SH-SY5Y (cell line): ENCODE measurements around the gene TSFM.

Experiments
- GATA2 ChIP-seq: IDR thresholded peaks from 2 replicates; pipeline ENCODE4 v1.6.1; 2011; ENCODE audit warnings: mild to moderate bottlenecking, low read depth, low read length
- GATA3 ChIP-seq: IDR thresholded peaks from 2 replicates; pipeline ENCODE4 v1.6.1; 2011; ENCODE audit warnings: low read depth, mild to moderate bottlenecking, low read length, moderate library complexity

DNA sequence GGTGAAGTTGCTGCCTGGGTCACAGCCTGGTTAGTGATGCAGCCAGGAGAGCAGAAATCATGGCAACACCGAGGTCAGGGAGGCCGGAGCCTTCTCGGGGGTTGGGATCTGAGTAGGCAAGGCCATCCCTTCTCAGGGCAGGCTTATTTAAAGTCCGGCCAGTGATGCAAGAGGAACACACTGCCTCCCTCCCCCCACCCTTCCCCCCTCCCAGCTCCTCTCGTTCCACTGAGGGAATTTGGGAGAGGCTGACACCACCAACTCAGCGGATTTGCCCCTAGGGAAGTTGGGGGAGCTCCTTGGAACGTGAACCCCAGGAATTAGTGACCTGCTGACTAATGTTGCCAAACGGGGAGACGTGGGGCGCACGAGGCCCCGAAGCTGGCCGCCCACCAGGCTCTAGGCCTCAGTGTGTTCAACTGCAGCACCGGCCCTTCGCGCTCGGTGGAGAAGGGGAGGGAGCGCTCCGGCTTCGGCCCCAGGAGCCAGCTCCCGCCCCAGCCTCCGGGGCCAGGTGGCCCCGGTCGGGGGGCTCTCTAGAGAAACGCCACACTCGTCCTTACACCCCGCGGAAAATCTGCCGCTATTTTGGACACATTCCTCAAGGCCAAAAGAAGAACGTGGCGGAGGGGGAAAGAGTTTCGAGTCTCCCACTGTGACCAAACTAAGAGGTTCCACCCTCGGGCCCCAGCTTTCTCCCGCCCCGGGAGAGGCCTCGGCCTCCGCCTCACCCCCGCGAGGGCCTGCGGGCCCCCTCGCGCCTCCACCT lies 62.3 kb downstream of the TSFM start:
- TF ChIP-seq GATA2 (no peak), GATA3 (no peak)
